Stimulated activated CD8-positive, alpha-beta memory T cell treated with anti-CD3 and anti-CD28 coated beads, Interleukin-7, amount 100 ng/mL, for 24 hours (primary cell): Measurements from ENCODE around the gene CFL1.

Experiments used
- DNase-seq: peaks from one replicate; pipeline ENCODE4 v3.0.0-alpha.2; 2020; ENCODE audit warnings: low read depth

Gene CFL1

GRCh38 chr11:65887723-65888162 is 29.8 kb upstream of the CFL1 start:
- DNase-seq, result no peak

DNA sequence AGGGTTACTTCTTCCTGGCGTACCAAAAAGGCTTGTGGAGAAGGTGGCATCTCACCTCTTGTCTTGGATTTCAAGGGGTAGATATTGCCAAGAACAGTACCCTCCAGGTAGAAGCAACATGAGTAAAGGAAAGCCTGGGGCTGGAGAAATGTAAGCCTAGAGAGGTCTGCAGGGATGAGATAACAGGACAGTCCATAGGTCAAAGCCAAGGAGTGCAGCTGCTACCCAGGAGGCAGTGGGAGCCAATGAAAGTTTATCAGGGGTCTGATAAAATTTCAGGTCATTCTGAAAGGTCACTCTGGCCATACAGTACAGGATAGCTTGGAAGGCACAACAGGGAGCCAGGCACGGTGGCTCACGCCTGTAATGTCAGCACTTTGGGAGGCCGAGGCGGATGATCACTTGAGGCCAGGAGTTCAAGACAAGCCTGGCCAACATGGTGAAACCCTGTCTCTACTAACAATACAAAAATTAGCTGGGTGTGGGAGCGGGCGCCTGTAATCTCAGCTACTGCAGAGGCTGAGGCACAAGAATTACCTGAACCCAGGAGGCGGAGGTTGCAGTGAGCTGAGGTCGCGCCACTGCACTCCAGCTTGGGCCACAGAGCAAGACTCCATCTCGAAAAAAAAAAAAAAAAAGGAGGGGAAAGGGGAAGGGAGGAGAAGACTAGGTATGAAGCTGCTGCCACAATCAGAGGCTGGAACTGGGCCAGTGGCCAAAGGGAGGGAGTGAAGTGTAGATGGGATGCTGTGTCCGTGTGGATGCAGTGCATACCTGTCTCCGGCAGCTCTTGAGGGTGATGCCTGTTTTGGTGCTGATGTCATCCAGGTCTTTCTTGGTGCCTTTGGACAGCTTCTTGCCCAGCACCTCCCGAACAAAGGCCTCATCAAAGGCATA is 29.1 kb upstream of the CFL1 start:
- no peak for DNase-seq

GRCh38 chr11:65885808-65886536 is 28.0 kb upstream of the CFL1 start:
- no peak for DNase-seq

DNA sequence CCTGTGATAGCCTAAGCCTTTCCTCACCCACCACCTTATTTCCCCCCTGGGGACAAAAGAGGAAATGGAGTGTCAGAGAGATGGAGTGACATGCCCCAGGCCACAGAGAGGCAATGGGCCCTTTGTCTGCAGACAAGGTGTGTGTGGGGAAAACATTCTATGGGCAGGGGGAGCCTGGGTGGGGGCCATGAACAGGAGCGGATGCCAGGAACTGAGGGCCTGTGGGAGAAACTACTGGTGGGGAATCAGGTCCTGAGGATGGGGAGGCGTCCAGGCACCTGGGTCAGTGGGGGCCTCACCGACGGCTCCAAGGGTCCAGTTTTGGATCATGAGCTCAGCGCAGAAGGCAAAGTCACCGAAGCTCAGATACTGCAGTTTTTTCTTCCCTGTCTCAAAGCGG is 27.3 kb upstream of the CFL1 start:
- DNase-seq, result no peak

- DNase-seq, result peak; percentile 60
These were observed 26.7 kb upstream of the CFL1 start for GRCh38 chr11:65884716-65885092.

DNA sequence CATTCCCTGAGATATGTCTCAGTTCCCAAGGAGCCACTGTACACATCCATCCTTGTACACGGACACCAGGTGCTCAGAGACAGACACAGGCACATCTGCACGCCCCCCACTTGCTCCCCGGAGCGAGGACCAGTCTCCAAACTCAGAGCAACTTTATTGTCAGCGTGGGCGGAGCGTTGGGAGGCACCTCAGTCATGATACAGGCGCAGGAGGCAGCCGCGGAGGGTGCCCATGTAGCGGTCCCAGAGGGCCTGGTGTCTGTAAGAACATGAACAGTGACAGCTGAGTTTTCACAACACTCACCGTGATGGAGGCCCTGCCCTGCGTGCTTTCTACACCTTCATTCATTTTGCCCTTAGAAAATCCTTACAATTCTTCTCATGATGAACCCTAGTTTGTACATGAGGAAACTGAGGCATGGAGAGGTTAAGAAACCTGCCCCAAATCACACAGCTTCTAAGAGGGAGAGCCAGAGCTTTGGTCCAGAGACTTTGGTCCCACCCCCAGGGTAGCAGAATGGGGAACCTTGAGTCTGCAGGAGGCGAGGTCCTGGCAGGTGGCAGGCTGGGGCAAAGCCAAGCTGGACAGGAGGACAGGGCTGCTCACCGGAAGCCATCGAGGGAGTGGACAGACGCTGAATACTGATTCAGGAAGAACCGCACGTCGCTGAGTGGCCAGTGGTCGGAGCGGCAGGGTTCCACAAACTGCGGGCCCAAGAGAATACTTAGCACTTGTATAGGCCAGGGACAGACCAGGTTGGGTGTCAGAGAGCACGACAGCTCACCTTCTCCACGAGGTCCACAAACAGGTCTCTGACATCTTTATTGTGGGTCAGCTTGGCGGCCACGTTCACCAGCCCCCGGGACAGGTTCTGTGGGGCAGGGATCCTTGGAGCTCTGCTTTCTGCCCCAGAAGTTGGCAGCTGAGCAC is 26.1 kb upstream of the CFL1 start:
- DNase-seq, result no peak

DNA sequence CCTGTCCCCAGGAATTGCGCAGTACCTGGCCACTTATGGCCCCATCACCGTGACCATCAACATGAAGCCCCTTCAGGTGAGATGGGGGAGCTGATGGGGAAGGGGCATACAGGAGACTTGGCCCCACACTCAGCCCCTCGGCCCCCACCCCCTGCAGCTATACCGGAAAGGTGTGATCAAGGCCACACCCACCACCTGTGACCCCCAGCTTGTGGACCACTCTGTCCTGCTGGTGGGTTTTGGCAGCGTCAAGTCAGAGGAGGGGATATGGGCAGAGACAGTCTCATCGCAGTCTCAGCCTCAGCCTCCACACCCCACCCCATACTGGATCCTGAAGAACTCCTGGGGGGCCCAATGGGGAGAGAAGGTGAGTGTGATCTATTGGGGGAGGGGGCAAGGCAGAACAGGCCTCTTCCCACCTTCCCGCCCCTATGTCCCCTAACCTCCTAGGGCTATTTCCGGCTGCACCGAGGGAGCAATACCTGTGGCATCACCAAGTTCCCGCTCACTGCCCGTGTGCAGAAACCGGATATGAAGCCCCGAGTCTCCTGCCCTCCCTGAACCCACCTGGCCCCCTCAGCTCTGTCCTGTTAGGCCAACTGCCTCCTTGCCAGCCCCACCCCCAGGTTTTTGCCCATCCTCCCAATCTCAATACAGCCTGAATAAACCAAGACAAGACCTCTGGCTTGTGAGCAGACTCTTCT is 25.2 kb upstream of the CFL1 start:
- DNase-seq, result no peak

DNA sequence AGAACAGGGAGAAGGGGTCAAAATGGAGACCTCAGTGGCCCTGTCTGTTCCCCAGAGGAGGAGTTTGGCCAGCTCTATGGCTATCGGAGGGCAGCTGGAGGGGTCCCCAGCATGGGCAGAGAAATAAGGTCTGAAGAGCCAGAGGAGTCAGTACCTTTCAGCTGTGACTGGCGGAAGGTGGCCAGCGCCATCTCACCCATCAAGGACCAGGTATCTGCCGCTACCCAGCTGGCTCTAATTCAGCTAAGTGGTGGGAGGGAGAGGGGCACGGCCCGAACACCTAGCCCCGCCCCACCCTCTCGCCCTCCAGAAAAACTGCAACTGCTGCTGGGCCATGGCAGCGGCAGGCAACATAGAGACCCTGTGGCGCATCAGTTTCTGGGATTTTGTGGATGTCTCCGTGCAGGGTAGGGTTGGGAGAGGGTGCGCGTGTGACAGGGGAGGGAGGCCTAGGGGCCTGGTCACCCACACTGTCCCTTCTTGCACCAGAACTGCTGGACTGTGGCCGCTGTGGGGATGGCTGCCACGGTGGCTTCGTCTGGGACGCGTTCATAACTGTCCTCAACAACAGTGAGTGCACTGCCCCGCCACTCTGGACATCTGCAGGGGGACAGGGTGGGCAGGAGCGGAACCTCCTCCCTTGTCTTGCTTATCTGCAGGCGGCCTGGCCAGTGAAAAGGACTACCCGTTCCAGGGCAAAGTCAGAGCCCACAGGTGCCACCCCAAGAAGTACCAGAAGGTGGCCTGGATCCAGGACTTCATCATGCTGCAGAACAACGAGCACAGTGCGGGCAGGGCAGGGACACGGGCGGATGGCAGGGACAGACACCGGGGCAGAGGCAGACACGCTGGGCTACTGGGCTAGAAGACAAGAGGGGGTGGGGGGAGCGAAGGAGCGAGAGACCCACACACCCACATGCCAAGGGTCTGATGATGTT is 24.4 kb upstream of the CFL1 start:
- no peak for DNase-seq

GRCh38 chr11:65880844-65881421 is 23.0 kb upstream of the CFL1 start:
- no peak for DNase-seq

DNA sequence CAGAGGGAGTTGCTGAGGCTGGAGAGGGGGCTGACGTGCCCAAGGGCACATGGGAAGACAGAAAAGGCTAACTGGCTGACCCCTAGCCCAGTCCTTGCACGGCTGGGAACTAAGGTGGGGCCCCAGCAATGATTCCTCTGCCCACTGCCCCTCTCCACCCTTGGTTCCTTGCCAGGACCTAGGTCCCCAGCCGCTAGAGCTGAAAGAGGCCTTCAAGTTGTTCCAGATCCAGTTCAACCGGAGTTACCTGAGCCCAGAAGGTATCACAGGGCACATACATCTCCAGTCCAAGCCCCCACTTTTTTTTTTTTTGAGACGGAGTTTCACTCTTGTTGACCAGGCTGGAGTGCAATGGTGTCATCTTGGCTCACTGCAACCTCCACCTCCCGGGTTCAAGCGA is 22.0 kb upstream of the CFL1 start:
- no peak for DNase-seq

- no peak for DNase-seq
These were observed 21.6 kb upstream of the CFL1 start, which contains the start of gene CTSW for GRCh38 chr11:65879617-65880016. TSS of gene CTSW (plus strand) at chr11:65879837. CDS start at chr11:65879855, 18 bp downstream.

DNA sequence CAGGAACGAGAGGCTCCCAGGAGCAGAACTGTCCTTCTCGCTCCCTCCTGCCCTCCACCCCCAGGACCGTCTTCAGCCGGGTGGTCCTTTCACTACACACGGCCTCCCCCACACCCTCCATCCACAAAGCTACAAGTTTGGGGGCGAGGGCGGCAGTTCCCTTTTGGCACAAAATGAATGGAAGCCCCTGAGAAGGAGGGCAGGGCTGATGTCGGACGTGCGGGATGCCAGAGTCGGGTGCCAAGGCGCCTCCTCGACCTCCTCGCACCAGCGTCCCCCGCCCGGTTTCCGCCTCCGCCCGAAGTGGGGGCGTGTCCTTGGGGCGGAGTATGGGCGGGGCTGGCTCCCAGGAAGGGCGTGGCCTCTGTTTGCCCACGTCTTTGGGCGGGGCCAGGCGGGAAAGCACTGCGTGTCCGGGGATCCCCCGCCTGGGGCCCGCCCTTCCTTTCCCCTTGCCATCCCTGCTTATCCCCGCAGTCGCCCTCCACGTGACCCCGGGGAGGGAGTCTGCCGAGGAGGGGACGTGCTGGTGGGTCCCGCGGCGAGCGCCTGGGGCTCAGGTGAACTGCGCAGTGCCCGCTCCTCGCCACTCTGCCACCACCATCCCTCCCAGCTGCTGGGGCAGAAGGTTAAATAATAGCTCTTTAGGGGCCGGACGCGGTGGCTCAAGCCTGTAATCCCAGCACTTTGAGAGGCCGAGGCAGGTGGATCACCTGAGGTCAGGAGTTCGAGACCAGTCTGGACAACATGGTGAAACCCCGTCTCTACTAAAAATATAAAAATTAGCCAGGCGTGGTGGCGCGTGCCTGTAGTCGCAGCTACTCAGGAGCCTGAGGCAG is 15.6 kb upstream of the CFL1 start:
- peak; percentile 95 for DNase-seq

DNA sequence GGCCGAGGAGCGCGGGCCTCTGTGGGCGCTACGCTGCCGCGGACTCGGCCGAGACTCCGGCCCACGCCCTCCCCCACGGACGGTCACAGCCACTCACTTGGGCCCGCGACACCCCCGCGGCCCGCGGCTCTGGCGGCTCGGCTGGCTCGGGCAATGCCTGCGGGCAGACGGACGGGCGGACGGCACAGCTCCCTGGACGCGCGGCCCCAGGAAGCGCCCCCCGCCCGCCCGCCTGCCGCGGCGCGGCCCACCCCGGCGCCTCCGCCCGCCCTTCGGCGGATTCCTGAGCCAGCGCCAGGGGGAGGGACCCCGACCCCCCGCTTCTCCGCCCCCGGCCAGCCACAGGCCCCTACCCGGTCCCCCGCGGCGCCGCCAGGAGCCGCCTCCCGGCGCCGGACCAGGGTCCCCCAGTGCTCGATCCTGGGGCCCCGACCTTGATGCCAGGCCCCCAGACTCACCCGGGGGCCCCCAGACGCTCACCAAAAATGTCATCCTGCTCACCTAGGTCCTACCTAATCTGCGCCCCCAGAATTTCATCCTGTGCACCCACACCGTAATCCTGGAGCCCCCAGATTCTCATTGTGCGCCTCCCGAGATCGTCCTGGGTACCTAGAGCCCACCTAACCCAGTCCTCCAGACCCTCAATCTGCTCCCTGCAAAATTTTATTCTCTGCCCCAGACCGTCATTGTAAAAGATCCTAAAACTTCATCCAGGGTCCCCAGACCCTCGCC is 14.8 kb upstream of the CFL1 start, which contains the start of gene EFEMP2:
EFEMP2 (minus strand) TSS at position 215 of the 732 bp plus-strand sequence. CDS start 446 bp downstream, outside the sequence.
- no peak for DNase-seq

- DNase-seq, result no peak
These were observed 14.0 kb upstream of the CFL1 start for GRCh38 chr11:65871811-65872548.

GRCh38 chr11:65870706-65871681 is 13.0 kb upstream of the CFL1 start:
- DNase-seq, result no peak

DNA sequence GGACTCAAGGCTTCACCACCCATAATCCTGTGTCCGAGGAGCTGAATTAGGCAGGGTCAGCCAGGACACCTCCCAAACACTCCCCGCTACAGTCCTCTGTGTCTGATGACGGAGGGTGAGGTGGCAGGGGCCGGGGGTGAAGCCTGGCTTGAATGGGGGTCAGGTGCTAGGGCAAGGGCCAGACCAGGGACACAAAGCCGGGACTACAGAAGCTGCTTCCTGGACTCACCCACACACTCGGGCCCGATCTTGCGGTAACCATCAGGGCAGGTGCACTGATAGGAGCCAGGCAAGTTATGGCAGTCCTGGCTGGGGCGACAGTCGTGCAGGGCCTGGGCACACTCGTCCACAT is 12.3 kb upstream of the CFL1 start:
- DNase-seq, result no peak
